A204.1 (cell line): ENCODE data around the gene SPDYE8.
"Not testable (repeated sequence)": the region's sequence is repeated elsewhere in the genome, so short reads cannot be mapped to it uniquely, and the experiment has no call there.

Experiments used
- FAIRE-seq: peaks from 2 replicates; lab custom pipeline; 2012; peaks lifted over from hg19 to GRCh38; lab: Jason Lieb, UNC

The SPDYE8 gene

GRCh38 chr7:73029666-73030065 lies at the start of gene SPDYE8:
SPDYE8 (minus strand) TSS chr7:73029766; CDS start chr7:73027966, 1,800 bp downstream.
- not testable (repeated sequence) for FAIRE-seq

GRCh38 chr7:73057811-73058210 lies 28.2 kb upstream of the SPDYE8 start, which contains the start of gene SPDYE11:
SPDYE11 (minus strand) TSS chr7:73057911; CDS start chr7:73056111, 1,800 bp downstream.
- FAIRE-seq, result not testable (repeated sequence)

GRCh38 chr7:73006491-73006890 lies 23.1 kb downstream of the SPDYE8 start:
- FAIRE-seq, result not testable (repeated sequence)

GRCh38 chr7:73005693-73006447 lies 23.7 kb downstream of the SPDYE8 start:
- peak; percentile 89 for FAIRE-seq

- not testable (repeated sequence) for FAIRE-seq
These were observed 24.2 kb downstream of the SPDYE8 start for GRCh38 chr7:73005356-73005692.

- not testable (repeated sequence) for FAIRE-seq
These were observed 31.6 kb downstream of the SPDYE8 start for GRCh38 chr7:72997887-72998468.

- not testable (repeated sequence) for FAIRE-seq
These were observed 32.1 kb downstream of the SPDYE8 start for GRCh38 chr7:72997447-72997846.

- not testable (repeated sequence) for FAIRE-seq
These were observed 34.1 kb downstream of the SPDYE8 start for GRCh38 chr7:72995484-72995883.

GRCh38 chr7:72990146-72990913 lies 39.2 kb downstream of the SPDYE8 start:
- not testable (repeated sequence) for FAIRE-seq

GRCh38 chr7:72982084-72982483 lies 47.5 kb downstream of the SPDYE8 start:
- not testable (repeated sequence) for FAIRE-seq

GRCh38 chr7:72980382-72980781 lies 49.2 kb downstream of the SPDYE8 start:
- FAIRE-seq, result not testable (repeated sequence)

- FAIRE-seq, result not testable (repeated sequence)
These were observed 53.1 kb downstream of the SPDYE8 start for GRCh38 chr7:72976434-72976833.

- FAIRE-seq, result not testable (repeated sequence)
These were observed 53.8 kb downstream of the SPDYE8 start for GRCh38 chr7:72975656-72976286.

- not testable (repeated sequence) for FAIRE-seq
These were observed 54.8 kb downstream of the SPDYE8 start for GRCh38 chr7:72974781-72975180.

- FAIRE-seq, result not testable (repeated sequence)
These were observed 58.1 kb downstream of the SPDYE8 start for GRCh38 chr7:72971505-72971904.
